Activated T-helper 2 cell treated with anti-CD3 and anti-CD28 coated beads, Interferon-gamma antibody, Interleukin-2, Interleukin-4, amounts not matched to agents 10 μg/mL and 5 μg/mL and 100 μg/mL, durations not matched to agents 14 hours and 24 hours and 36 hours (primary cell): ENCODE results near the gene KLHL6. TPM values are rescaled to one million over a fixed set of nuclear protein-coding genes. Genes with fewer than 3 reads are reported as not detected.
A peak's percentile ranks its signal among the peaks of the same experiment; 100 is the strongest.
"Not testable (repeated sequence)": the region's sequence is repeated elsewhere in the genome, so short reads cannot be mapped to it uniquely, and the experiment has no call there.

Experiments used
- DNase-seq: peaks from one replicate; pipeline ENCODE4 v3.0.0; 2021; ENCODE audit warnings: low spot score
- H3K27ac Mint-ChIP-seq: one replicate; pipeline ENCODE4 v1.8.0; 2021; ENCODE audit warnings: mixed read lengths
- H3K27me3 Mint-ChIP-seq: one replicate; pipeline ENCODE4 v1.8.0; 2021; ENCODE audit warnings: low read depth, mixed read lengths
- H3K36me3 Mint-ChIP-seq: one replicate; pipeline ENCODE4 v1.8.0; 2021; ENCODE audit warnings: low read depth, mixed read lengths
- H3K4me1 Mint-ChIP-seq: one replicate; pipeline ENCODE4 v1.8.0; 2021; ENCODE audit warnings: low read depth, mixed read lengths
- H3K4me3 Mint-ChIP-seq: one replicate; pipeline ENCODE4 v1.8.0; 2021; ENCODE audit warnings: low read depth, mild to moderate bottlenecking, moderate library complexity, mixed read lengths
- H3K9me3 Mint-ChIP-seq: one replicate; pipeline ENCODE4 v1.8.0; 2021; ENCODE audit warnings: mixed read lengths
- intact Hi-C: fragments of 100-400 bp; cut with micrococcal nuclease; formaldehyde crosslinking; loops from one replicate; pipeline ENCODE4 v1.15.1; 2023
- total RNA-seq: library from RNA; stranded (reverse); gene quantifications from 2 replicates; pipeline ENCODE4 v1.2.3, GENCODE V29; 2022

KLHL6 gene
- total RNA-seq, 1 donor from 2014 or later, result 29.7 TPM

DNA sequence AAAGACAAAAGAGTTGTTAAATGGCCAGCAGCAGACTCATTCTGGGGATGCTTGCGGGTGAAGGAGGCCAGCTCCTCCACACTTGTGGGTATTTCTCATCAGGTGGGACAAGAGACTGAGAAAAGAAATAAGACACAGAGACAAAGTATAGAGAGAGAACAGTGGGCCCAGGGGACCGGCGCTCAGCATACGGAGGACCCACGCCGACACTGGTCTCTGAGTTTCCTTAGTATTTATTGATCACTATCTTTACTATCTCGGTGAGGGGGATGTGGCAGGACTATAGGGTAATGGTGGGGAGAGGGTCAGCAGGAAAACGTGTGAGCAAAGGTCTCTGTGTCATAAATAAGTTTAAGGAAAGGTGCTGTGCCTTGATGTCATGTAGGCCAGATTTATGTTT is 35.2 kb downstream of the KLHL6 start:
- intact Hi-C loops, H3K27ac Mint-ChIP-seq, H3K9me3 Mint-ChIP-seq, H3K27me3 Mint-ChIP-seq, DNase-seq, H3K4me3 Mint-ChIP-seq: not testable (repeated sequence)
- H3K36me3 Mint-ChIP-seq, result peaks cover 43% of the 10 kb centered on the region
- peaks cover 38% of the 10 kb centered on the region for H3K4me1 Mint-ChIP-seq

DNA sequence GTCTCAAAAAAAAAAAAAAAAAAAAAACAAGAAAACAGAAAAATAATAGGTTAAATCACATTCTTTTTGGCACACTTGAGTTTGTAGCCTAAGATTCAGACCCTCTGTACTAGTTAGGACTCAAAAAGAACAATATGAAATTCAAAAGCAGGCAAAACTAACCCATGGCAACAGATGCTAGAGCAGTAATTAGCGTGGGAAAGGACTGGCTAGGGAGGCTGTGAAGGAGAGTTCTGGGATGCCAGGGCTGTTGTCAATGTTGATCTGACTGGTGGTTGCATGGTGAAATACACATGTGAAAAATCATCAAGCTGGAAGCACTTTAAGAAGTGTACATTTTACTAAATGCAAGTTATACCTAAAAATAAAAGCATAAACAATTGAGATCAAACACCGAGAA is 35.6 kb downstream of the KLHL6 start:
- peaks cover 41% of the 10 kb centered on the region for H3K4me1 Mint-ChIP-seq
- H3K9me3 Mint-ChIP-seq, result no peaks in the 10 kb centered on the region
- no peak for DNase-seq
- H3K27me3 Mint-ChIP-seq, result no peaks in the 10 kb centered on the region
- intact Hi-C loops, result loop anchor here (5.0 kb wide), 1 partner anchor 83 kb away; no protein-coding TSS in a partner anchor
- H3K36me3 Mint-ChIP-seq, result peaks cover 43% of the 10 kb centered on the region
- no peak overlapping the region for H3K4me3 Mint-ChIP-seq
- H3K27ac Mint-ChIP-seq, result no peak overlapping the region

DNA sequence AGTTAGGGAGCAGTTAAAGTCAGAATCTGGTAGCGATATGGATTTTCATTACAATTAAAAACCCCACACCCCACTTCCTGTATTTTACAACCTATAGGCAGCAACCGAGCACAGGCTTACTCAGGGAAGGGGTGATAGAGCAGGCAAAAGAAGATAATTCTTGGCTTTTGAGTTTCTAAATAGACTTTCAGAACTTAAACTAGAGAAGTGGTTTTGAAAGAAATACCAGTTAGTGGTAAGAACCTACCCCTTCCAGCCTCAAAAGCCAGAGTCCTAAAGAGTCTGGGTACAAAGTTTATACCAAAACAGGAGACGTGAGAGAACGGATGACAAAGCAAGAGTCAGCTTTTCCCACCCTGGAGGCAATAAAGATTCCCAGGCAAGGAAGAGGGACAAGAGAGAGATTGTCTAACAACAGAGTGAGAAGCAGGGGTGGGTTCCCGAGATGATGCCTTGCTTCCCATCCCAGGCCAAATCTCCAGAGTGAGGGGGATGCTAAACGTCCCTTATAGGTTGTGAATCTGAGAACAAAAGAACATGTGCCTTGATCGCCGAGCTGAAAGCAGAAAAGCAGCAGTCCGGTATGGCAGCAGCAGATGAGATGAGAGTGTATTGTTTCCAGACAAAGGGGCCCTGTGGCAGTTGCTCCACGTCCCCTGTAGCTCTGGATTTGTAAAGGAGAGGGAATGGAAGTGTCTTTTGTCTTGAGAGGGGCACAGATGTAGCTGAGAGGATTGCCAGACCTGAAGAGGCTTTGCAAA is 36.8 kb downstream of the KLHL6 start:
- H3K4me3 Mint-ChIP-seq, result peak overlapping the region; percentile 3
- H3K36me3 Mint-ChIP-seq, result peaks cover 46% of the 10 kb centered on the region
- intact Hi-C loops, result loop anchor here (1.0 to 5.0 kb wide), 2 partner anchors 9 to 81 kb away; no protein-coding TSS in a partner anchor
- DNase-seq, result no peak
- peak overlapping the region; percentile 74 for H3K27ac Mint-ChIP-seq
- H3K9me3 Mint-ChIP-seq, result no peaks in the 10 kb centered on the region
- no peaks in the 10 kb centered on the region for H3K27me3 Mint-ChIP-seq
- peaks cover 50% of the 10 kb centered on the region for H3K4me1 Mint-ChIP-seq

DNA sequence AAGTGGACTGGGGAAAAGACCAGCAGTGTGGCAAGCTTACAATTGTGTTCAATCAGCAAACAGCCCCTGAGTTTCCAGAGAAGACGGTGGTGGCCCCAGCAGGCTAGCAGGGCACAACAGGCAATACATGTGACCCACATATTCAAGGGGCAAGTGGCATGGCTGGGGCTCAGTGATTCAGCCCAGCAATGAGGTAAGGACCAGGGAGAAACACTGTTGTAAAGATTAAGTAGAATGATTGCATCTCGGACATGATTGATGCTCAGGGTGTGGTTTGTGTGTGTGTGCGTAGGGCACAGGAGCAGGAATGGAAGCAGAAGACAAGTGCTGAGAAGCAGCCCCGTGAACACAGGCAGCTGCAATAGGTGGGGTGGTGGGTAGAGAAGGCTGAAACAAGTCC is 37.9 kb downstream of the KLHL6 start:
- H3K4me3 Mint-ChIP-seq, result peak overlapping the region; percentile 10
- H3K9me3 Mint-ChIP-seq, result no peaks in the 10 kb centered on the region
- H3K27me3 Mint-ChIP-seq, result no peaks in the 10 kb centered on the region
- H3K36me3 Mint-ChIP-seq, result peaks cover 38% of the 10 kb centered on the region
- peak overlapping the region; percentile 74 for H3K27ac Mint-ChIP-seq
- H3K4me1 Mint-ChIP-seq, result peaks cover 59% of the 10 kb centered on the region
- intact Hi-C loops, result loop anchor here (1.0 to 5.0 kb wide), 3 partner anchors 10 to 80 kb away; no protein-coding TSS in a partner anchor
- no peak for DNase-seq

DNA sequence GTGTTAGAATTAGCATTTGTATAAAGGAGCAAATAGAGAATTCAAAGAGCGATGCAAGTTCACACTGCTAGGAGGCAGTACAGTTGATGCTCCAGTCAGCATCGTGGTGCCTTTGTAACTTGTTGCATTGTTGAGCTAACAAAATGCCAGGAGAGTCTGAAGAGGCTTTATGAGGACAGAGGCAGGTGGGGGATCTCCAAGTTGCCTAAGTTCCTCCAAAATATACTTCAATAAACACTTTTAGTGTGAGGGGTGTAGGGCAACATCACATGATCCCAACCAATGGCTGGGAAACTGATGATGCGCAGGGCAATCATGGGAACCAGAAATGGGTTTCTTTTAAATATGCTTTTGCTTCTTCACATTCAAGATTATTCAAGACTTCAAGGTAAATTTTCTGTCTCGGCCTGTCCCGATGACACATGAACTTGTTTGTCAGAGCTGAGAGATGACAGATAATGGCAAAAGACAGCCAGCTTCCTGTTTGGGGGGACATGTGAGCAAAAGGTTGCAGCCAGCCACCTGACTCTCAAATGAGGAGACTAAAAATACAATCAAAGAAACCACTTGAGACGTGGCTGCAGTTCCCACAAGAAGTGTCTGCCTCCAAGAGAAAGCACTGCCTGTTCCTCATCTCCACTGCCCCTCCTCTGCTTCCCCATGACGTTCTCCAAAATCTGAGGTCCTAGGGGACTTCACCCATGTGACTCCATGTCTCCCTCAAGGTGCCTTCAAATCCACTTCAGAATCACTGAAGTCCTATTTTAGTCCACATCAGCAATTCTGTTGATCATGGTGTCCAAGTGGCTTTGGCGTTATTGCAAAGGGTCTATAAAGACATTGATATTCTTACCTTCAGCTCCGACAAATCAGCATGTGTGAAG is 39.3 kb downstream of the KLHL6 start:
- Mint-ChIP-seq H3K36me3 (peaks cover 37% of the 10 kb centered on the region), H3K27me3 (no peaks in the 10 kb centered on the region), H3K27ac (peak overlapping the region; percentile 90), H3K9me3 (no peaks in the 10 kb centered on the region), H3K4me1 (peaks cover 66% of the 10 kb centered on the region), H3K4me3 (no peak overlapping the region)
- intact Hi-C loops, result loop anchor here (1.0 to 5.0 kb wide), 3 partner anchors 39 to 79 kb away; partner anchors contain the start of gene KLHL6
- DNase-seq, result peak; percentile 59

DNA sequence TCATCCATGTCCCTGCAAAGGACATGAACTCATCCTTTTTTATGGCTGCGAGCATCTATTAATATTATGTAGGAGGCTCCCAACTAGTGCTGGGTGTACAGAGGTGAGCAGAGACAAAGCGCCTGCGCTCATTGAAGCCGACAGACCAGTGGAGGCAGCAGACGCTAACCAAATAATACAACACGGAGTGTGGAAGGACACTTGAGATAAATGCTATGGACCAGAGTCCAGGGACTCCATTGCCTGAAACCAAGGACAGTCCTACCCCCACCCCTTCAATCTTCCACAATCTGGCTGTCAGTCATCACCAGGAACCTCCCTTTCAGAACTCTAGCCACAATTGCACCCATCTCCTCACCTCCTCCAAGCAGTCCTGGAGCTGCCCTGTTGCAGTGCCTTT is 41.5 kb downstream of the KLHL6 start:
- H3K36me3 Mint-ChIP-seq, result peaks cover 30% of the 10 kb centered on the region
- H3K4me3 Mint-ChIP-seq, result peak overlapping the region; percentile 51
- H3K27me3 Mint-ChIP-seq, result no peaks in the 10 kb centered on the region
- no peak for DNase-seq
- H3K27ac Mint-ChIP-seq, result peak overlapping the region; percentile 83
- intact Hi-C loops, result no loop called here
- no peaks in the 10 kb centered on the region for H3K9me3 Mint-ChIP-seq
- peaks cover 62% of the 10 kb centered on the region for H3K4me1 Mint-ChIP-seq

DNA sequence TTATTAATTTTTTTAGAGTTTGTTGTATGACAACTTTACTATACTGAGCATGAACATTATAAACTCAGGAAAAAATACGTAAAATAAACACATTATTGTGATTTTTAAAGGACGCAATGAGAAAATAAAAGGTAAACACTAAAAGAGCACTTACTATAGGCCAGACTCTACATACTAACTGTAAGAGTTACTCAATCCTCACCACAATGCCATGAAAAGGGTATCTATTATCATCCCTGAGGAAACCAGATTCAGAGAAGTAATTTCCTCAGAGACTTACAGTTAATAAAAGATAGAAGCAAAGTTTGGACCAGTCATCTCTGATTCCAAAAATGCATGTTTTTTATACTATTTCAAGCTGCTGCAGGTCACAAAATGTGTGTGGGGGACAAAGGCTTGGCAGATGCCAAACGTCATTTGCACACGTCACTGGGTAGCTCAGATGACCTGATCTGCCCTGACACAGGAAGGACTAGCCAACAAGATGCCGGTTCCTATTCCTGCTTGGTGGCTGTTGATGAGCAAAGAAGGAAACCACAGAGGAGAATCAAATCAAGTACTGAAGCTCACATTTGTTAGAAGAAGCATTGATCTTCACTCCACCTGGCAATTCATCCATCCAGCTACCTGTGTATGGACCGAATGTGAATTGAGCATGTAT is 42.3 kb downstream of the KLHL6 start:
- no peaks in the 10 kb centered on the region for H3K9me3 Mint-ChIP-seq
- intact Hi-C loops, result loop anchor here (1.0 kb wide), 1 partner anchor 123 kb away; no protein-coding TSS in a partner anchor
- DNase-seq, result peak; percentile 44
- H3K27ac Mint-ChIP-seq, result peak overlapping the region; percentile 83
- H3K27me3 Mint-ChIP-seq, result no peaks in the 10 kb centered on the region
- no peak overlapping the region for H3K4me3 Mint-ChIP-seq
- H3K36me3 Mint-ChIP-seq, result peaks cover 33% of the 10 kb centered on the region
- H3K4me1 Mint-ChIP-seq, result peaks cover 53% of the 10 kb centered on the region

DNA sequence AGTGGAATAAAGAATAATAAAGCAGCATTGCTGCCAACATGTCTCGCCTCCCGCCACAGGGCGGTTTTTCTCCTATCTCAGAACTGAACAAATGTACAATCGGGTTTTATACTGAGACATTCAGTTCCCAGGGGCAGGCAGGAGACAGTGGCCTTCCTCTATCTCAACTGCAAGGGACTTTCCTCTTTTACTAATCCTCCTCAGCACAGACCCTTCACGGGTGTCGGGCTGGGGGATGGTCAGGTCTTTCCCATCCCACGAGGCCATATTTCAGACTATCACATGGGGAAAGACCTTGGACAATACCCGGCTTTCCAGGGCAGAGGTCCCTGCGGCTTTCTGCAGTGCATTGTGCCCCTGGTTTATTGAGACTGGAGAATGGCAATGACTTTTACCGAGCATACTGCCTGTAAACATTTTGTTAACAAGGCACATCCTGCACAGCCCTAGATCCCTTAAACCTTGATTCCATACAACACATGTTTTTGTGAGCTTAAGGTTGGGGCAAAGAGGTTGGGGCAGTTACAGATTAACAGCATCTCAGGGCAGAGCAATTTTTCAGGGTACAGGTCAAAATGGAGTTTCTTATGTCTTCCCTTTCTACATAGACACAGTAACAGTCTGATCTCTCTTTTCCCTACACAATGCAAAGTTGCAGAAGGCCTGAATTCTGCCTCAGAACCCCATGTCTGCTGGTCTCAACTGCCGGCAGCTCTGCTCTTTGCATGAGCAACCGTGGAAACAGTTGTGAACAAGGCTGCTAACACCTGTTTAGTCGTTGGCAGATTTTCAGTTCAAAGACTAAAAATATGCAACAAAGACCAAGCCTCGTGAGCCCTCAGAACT is 44.0 kb downstream of the KLHL6 start:
- Mint-ChIP-seq H3K36me3 (peaks cover 42% of the 10 kb centered on the region), H3K4me1 (peaks cover 44% of the 10 kb centered on the region), H3K27ac (peak overlapping the region; percentile 70)
- intact Hi-C loops, H3K9me3 Mint-ChIP-seq, H3K4me3 Mint-ChIP-seq, H3K27me3 Mint-ChIP-seq, DNase-seq: not testable (repeated sequence)

DNA sequence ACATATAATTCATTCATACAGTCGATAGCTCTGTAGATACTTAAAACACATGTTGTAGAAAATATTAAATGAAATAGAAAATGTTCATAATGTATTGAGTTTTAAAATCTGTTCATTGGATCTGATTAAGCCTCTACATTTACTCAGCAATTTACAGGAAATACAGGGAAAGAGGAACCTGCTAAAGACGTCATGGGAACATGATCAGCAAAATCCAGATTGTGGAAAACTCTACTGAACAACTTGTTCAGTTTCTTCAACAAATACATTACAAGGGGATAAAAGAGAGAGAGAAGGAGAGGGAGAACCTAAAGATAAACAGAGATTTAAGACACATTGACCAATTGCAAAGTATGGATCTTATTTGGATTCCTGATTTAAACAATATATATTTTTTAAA is 46.7 kb downstream of the KLHL6 start:
- Mint-ChIP-seq H3K9me3 (no peaks in the 10 kb centered on the region), H3K4me3 (no peak overlapping the region), H3K27me3 (no peaks in the 10 kb centered on the region), H3K4me1 (peaks cover 24% of the 10 kb centered on the region), H3K36me3 (peaks cover 47% of the 10 kb centered on the region), H3K27ac (peak overlapping the region; percentile 17)
- intact Hi-C loops, result no loop called here
- DNase-seq, result no peak

DNA sequence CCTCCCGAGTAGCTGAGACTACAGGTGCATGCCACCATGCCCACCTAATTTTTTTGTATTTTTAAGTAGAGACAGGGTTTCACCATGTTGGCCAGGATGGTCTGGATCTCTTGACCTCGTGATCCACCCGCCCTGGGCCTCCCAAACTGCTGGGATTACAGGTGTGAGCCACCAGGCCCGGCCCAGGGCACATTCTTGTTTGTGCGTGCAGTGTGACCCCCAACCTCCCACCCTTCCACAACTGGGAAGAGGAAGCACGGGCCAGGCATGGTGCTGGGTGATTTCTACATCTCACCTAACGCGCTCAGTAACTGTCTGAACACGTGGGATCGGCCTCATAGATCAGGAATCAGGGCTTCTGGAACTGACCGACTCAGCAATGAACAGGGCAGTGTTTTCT is 48.0 kb downstream of the KLHL6 start:
- no peak overlapping the region for H3K4me3 Mint-ChIP-seq
- no peaks in the 10 kb centered on the region for H3K27me3 Mint-ChIP-seq
- no peak for DNase-seq
- no peak overlapping the region for H3K27ac Mint-ChIP-seq
- peaks cover 57% of the 10 kb centered on the region for H3K36me3 Mint-ChIP-seq
- intact Hi-C loops, result no loop called here
- H3K9me3 Mint-ChIP-seq, result no peaks in the 10 kb centered on the region
- H3K4me1 Mint-ChIP-seq, result peaks cover 14% of the 10 kb centered on the region

DNA sequence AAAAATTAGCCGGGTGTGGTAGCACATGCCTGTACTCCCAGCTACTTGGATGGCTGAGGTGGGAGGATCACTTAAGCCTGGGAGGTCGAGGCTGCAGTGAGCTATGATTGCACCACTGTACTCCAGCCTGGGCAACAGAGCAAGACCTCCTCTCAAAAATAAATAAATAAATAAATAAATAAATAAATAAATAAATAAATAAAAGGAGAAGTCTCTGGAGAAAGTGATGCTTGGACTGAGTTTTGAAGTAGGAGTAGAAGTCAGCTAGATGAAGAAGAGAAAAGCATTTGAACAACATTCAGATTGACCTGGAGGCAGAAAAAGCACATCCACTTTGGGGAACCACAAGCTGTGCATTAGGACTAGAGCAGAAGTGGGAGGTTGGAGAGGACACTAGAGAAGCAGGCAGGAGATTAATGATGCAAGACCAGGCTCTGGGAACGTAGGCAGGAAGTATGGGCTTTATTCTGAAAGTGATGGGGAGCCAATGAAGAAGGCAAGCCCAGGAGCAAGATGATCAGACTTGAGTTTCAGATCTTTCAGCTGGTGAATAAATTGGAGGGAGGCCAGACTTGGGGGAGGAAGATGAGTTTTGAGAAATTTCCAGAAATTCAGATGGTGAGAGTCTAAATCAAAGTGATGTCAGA is 48.7 kb downstream of the KLHL6 start:
- peaks cover 56% of the 10 kb centered on the region for H3K36me3 Mint-ChIP-seq
- intact Hi-C loops, result no loop called here
- H3K27me3 Mint-ChIP-seq, result no peaks in the 10 kb centered on the region
- H3K4me1 Mint-ChIP-seq, result peaks cover 11% of the 10 kb centered on the region
- H3K9me3 Mint-ChIP-seq, result no peaks in the 10 kb centered on the region
- no peak overlapping the region for H3K4me3 Mint-ChIP-seq
- peak overlapping the region; percentile 36 for H3K27ac Mint-ChIP-seq
- DNase-seq, result no peak
